ENCODE data around the gene RNF135.
"Not testable (repeated sequence)": the region's sequence is repeated elsewhere in the genome, so short reads cannot be mapped to it uniquely, and the experiment has no call there.

RNF135 gene

GRCh38 chr17:30970831-30971567, at the start of gene RNF135:
RNF135 (plus strand) TSS chr17:30971039; CDS start chr17:30971074, 35 bp downstream.
- DNase-seq (ENCODE audit: low read depth) = peak; percentile 22

- no peak for DNase-seq (ENCODE audit: low read depth)
These were observed 49.2 kb upstream of the RNF135 start, which contains the start of gene ADAP2 for GRCh38 chr17:30921544-30922196. ADAP2 (plus strand) TSS chr17:30921945; CDS start chr17:30922015, 70 bp downstream.

GRCh38 chr17:30922235-30923030, 48.4 kb upstream of the RNF135 start:
- no peak for DNase-seq (ENCODE audit: low read depth)

GRCh38 chr17:30924341-30924740, 46.5 kb upstream of the RNF135 start:
- DNase-seq (ENCODE audit: low read depth) = no peak

- no peak for DNase-seq (ENCODE audit: low read depth)
These were observed 44.3 kb upstream of the RNF135 start for GRCh38 chr17:30926516-30926915.

- no peak for DNase-seq (ENCODE audit: low read depth)
These were observed 43.1 kb upstream of the RNF135 start for GRCh38 chr17:30927756-30928155.

- DNase-seq (ENCODE audit: low read depth) = no peak
These were observed 42.3 kb upstream of the RNF135 start for GRCh38 chr17:30928584-30928983.

- DNase-seq (ENCODE audit: low read depth) = no peak
These were observed 41.7 kb upstream of the RNF135 start for GRCh38 chr17:30929081-30929633.

- DNase-seq (ENCODE audit: low read depth) = not testable (repeated sequence)
These were observed 41.0 kb upstream of the RNF135 start for GRCh38 chr17:30929861-30930260.

- no peak for DNase-seq (ENCODE audit: low read depth)
These were observed 40.3 kb upstream of the RNF135 start for GRCh38 chr17:30930495-30930894.

GRCh38 chr17:30931582-30931981, 39.3 kb upstream of the RNF135 start:
- DNase-seq (ENCODE audit: low read depth) = not testable (repeated sequence)

- no peak for DNase-seq (ENCODE audit: low read depth)
These were observed 36.9 kb upstream of the RNF135 start for GRCh38 chr17:30933966-30934365.

GRCh38 chr17:30939051-30939689, 31.7 kb upstream of the RNF135 start:
- no peak for DNase-seq (ENCODE audit: low read depth)

GRCh38 chr17:30942308-30943079, 28.3 kb upstream of the RNF135 start:
- no peak for DNase-seq (ENCODE audit: low read depth)

- no peak for DNase-seq (ENCODE audit: low read depth)
These were observed 23.0 kb upstream of the RNF135 start for GRCh38 chr17:30947796-30948195.

GRCh38 chr17:30950189-30950588, 20.6 kb upstream of the RNF135 start:
- no peak for DNase-seq (ENCODE audit: low read depth)

- DNase-seq (ENCODE audit: low read depth) = no peak
These were observed 20.0 kb upstream of the RNF135 start for GRCh38 chr17:30950669-30951399.

GRCh38 chr17:30952638-30953393, 18.0 kb upstream of the RNF135 start:
- no peak for DNase-seq (ENCODE audit: low read depth)

- DNase-seq (ENCODE audit: low read depth) = no peak
These were observed 16.6 kb upstream of the RNF135 start for GRCh38 chr17:30954046-30954830.
